Ovary (tissue), 9 donors: ENCODE measurements around the gene ZSCAN25. TPM values are rescaled to one million over a fixed set of nuclear protein-coding genes. Genes with fewer than 3 reads are reported as not detected.

Experiments
- DNase-seq, 5 donors: peaks; one replicate each; pipeline ENCODE4 v3.0.0-alpha.2; 2019 to 2020
- H3K27ac ChIP-seq, 2 donors: fragments of 200-600 bp; one replicate each; pipeline versions ENCODE4 v1.5.1 to v1.8.0; 2019 to 2022
- H3K27me3 ChIP-seq: fragments of 200-600 bp; one replicate; pipeline ENCODE4 v1.8.0; 2022
- H3K36me3 ChIP-seq: fragments of 200-600 bp; sonication (generic); one replicate; pipeline ENCODE4 v1.5.1; 2019
- H3K4me1 ChIP-seq: one replicate; pipeline ENCODE4 v1.8.1; 2013; ENCODE audit warnings: mild to moderate bottlenecking, moderate library complexity; ENCODE audit not compliant: insufficient read depth
- H3K4me3 ChIP-seq: fragments of 200-600 bp; sonication (generic); one replicate; pipeline ENCODE4 v1.5.1; 2017
- H3K9me3 ChIP-seq, 2 donors: fragments of 200-600 bp in 1 of 2; sonication (generic) in 1 of 2; one replicate each; pipeline versions ENCODE4 v1.5.1 to v1.8.1; 2013 to 2019; ENCODE audit warnings: mild to moderate bottlenecking in 1 of 2, moderate library complexity in 1 of 2
- EP300 ChIP-seq: sonication (generic); formaldehyde crosslinking; IDR thresholded peaks from one replicate; pipeline ENCODE4 v1.6.1; 2017; ENCODE audit warnings: antibody characterized with exemption
- POLR2A ChIP-seq: fragments of 450-650 bp; IDR thresholded peaks from one replicate; pipeline ENCODE4 v1.6.1; 2017; ENCODE audit warnings: antibody characterized with exemption, mild to moderate bottlenecking, moderate library complexity
- WGBS, 3 donors: extraction: QIAGEN DNeasy Blood & Tissue Kit in 1 of 3; methylation state at CpG; one replicate each; pipeline versions ENCODE4 v1.1.5 to v1.1.7; 2013 to 2017; 5-methylcytosine and 5-hydroxymethylcytosine counted together
- intact Hi-C, 4 donors: fragments of 100-400 bp; cut with DNase I; formaldehyde crosslinking; loops; one replicate each; pipeline versions ENCODE4 v1.11.0 to v1.15.1; 2022 to 2023
- polyA plus RNA-seq, 2 donors: library from polyadenylated mRNA; stranded (reverse); fragments of 200-250 nt in 1 of 2; fragments of 350-450 nt in 1 of 2; fragmentation: Illumina TruSeq in 1 of 2; extraction: RNeasy Lipid Tissue Mini Kit (QIAGEN cat#74804) in 1 of 2; gene quantifications; one replicate each; pipeline ENCODE4 v1.2.3, GENCODE V29; 2013 to 2014
- total RNA-seq, 7 donors: library from RNA; depleted of rRNA in 2 of 7; stranded (reverse); fragments of >200 nt in 2 of 7; fragmentation: NEBNext Ultra II Directional in 3 of 7; extraction: Animal tissue kit (Norgen Biotek cat#: 25700) in 3 of 7; gene quantifications; one replicate each; pipeline versions ENCODE4 v1.1.0 to v1.2.4, GENCODE V29; 2016 to 2023
- TF ChIP-seq, protein P1 (sequence below), 3 donors: fragments of 450-650 bp in 2 of 3; fragments of 200-600 bp in 1 of 3; IDR thresholded peaks; one replicate each; pipeline versions ENCODE4 v1.5.1 to v1.8.0; 2016 to 2022; ENCODE audit warnings: antibody characterized with exemption in 3 of 3, mild to moderate bottlenecking in 1 of 3
- donor health status: DM: no; HTN: no; CAD: no; lungs with moderate emphysema.
- donor health status: DM: no; HTN: no; CAD: no.
- donor health status: Bipolar disorder and iron deficiency.
- donor health status: DM: yes; HTN: yes; CAD: no.
- donor health status: DM: no; HTN: no; CAD: no.
- donor health status: DM: yes; HTN: yes; CAD: no.

Gene ZSCAN25
- total and polyA plus RNA-seq, 9 donors: 9.8 to 21.1 (median 17.3) TPM

DNA sequence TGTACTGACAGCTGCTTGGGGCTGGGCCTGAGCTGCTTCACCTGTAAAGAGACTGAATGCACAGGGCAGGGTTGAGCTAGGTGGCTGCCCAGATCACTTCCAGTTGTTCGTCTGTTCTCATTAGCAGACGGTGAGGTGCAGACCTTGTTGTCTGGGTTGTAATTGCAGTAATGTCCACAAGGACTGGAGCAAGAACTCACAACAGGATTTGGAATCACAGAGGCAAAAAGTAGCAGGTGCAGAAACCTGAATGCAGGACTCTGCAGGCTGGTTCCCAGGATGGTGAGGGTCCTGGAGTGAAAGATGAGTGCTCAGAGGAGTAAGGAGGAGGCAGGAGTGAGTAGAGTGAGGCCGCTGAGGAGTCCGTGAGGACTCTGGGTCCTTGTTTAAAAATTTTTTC lies 9.2 kb downstream of the ZSCAN25 start:
- Histone ChIP-seq H3K27me3 (no peaks in the 10 kb centered on the region), H3K4me1 (no peaks in the 10 kb centered on the region), H3K27ac (no peak overlapping the region), H3K9me3 (no peaks in the 10 kb centered on the region), H3K36me3 (no peaks in the 10 kb centered on the region), H3K4me3 (no peak overlapping the region)
- DNase-seq: no peak
- 88 to 92% (median 89%) methylated on average over 4 of the region's 4 CpGs for WGBS, 3 donors
- no peak for TF ChIP-seq POLR2A
- TF ChIP-seq, protein P1, sequence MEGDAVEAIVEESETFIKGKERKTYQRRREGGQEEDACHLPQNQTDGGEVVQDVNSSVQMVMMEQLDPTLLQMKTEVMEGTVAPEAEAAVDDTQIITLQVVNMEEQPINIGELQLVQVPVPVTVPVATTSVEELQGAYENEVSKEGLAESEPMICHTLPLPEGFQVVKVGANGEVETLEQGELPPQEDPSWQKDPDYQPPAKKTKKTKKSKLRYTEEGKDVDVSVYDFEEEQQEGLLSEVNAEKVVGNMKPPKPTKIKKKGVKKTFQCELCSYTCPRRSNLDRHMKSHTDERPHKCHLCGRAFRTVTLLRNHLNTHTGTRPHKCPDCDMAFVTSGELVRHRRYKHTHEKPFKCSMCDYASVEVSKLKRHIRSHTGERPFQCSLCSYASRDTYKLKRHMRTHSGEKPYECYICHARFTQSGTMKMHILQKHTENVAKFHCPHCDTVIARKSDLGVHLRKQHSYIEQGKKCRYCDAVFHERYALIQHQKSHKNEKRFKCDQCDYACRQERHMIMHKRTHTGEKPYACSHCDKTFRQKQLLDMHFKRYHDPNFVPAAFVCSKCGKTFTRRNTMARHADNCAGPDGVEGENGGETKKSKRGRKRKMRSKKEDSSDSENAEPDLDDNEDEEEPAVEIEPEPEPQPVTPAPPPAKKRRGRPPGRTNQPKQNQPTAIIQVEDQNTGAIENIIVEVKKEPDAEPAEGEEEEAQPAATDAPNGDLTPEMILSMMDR (IDR thresholded peaks at IDR 0.05): no peak
- TF ChIP-seq EP300: no peak
- intact Hi-C loops: loop anchor here in 2 of 4 donors (10.0 kb wide), 3 partner anchors 71 to 279 kb away; partner anchors contain the start of genes FAM200A (in 1 of the 2) and ZNF655 (in 1 of the 2)

DNA sequence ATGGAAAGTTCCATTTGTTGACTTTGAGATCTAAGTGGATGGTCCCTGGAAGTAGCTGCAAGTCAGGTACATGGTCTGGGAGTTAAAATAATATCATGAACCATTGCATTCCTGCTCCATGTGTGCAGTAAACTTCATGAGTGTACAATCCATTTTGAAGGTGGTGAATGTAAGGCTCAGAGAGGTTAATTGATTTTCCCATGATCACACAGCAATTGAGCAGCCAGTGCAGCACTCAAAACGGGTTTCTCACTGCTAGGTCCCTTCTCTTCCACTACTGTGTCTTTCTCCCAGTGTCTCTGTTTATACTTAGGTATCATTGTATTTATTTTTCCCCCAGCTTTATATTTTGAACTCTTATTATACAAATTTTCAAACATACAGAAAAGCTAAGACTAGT lies 9.9 kb downstream of the ZSCAN25 start:
- DNase-seq: no peak
- Histone ChIP-seq H3K4me1 (no peaks in the 10 kb centered on the region), H3K4me3 (no peak overlapping the region), H3K27ac (no peak overlapping the region), H3K27me3 (no peaks in the 10 kb centered on the region), H3K36me3 (no peaks in the 10 kb centered on the region), H3K9me3 (no peaks in the 10 kb centered on the region)
- no peak for TF ChIP-seq EP300
- TF ChIP-seq POLR2A: no peak
- TF ChIP-seq, protein P1 (IDR thresholded peaks at IDR 0.05): no peak
- intact Hi-C loops: loop anchor here in 2 of 4 donors (10.0 kb wide), 3 partner anchors 72 to 278 kb away; partner anchors contain the start of genes FAM200A (in 1 of the 2) and ZNF655 (in 1 of the 2)
- WGBS, 3 donors: 62 to 77% (median 71%) methylated on average over 1 of the region's 1 CpG

DNA sequence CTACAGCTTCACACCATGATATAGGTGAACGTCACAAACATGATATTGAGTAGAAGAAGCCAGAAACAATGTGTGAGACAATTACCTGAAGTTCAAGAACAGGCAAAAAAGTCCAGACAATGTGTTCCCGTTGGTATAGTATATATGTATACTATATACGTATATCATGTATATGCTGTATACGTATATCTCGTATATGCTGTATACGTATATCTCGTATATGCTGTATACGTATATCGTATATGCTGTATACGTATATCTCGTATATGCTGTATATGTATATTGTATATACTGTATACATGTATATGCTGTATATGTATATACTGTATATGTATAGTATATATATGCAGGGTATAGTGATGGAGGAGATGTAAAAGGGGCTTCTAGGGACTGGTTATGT lies 10.8 kb downstream of the ZSCAN25 start:
- Histone ChIP-seq H3K27ac (no peak overlapping the region), H3K36me3 (no peaks in the 10 kb centered on the region), H3K4me1 (no peaks in the 10 kb centered on the region), H3K4me3 (no peak overlapping the region), H3K9me3 (no peaks in the 10 kb centered on the region), H3K27me3 (no peaks in the 10 kb centered on the region)
- no peak for TF ChIP-seq EP300
- TF ChIP-seq, protein P1 (IDR thresholded peaks at IDR 0.05): no peak
- TF ChIP-seq POLR2A: no peak
- WGBS, 3 donors: 93 to 95% (median 94%) methylated on average over 11 of the region's 11 CpGs
- no peak for DNase-seq
- intact Hi-C loops: loop anchor here in 2 of 4 donors (10.0 kb wide), 3 partner anchors 73 to 277 kb away; partner anchors contain the start of genes FAM200A (in 1 of the 2) and ZNF655 (in 1 of the 2)

DNA sequence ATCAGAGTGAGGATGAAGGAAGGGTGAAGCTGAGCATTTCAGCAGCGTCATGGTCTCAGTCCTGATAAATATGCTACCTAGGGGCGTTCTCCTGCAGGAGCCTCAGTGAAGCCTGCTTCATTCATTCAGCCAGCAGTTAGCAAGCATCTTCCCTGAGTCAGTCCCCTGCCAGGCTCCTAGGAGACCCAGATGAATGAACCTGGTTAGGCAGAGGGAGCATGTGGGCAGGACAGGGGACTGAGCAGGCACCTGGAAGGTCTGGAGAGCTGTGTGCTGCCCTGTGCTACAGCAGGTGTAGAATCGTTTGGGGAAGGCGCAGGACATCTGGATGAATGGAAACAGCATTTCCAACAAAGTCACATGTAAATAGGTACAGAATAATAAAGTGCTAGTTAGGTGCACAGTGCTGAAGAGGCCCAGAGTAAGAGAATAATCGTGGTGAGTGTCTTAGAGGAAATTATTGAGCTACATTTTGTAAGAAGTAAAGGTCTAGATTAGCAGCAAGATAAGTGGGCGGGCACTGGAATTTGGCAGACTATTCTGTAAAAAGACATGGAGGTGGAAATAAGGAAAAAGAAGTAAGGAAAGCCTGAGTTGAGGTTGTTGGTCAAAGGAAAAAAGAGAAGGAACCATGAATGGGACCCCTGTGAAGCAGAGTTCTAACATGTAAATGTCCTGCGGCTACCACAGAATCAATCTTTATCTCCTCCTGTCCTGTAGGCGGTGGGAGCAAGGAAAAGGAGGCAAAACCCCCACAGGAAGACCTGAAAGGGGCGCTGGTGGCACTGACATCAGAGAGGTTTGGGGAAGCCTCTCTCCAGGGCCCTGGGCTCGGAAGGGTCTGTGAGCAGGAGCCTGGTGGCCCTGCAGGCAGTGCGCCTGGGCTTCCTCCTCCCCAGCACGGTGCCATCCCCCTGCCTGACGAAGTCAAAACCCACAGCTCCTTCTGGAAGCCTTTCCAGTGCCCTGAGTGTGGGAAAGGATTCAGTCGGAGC lies 12.0 kb downstream of the ZSCAN25 start:
- DNase-seq: no peak
- Histone ChIP-seq H3K9me3 (no peaks in the 10 kb centered on the region), H3K4me3 (no peak overlapping the region), H3K27me3 (no peaks in the 10 kb centered on the region), H3K36me3 (no peaks in the 10 kb centered on the region), H3K4me1 (no peaks in the 10 kb centered on the region), H3K27ac (no peak overlapping the region)
- 75 to 78% (median 76%) methylated on average over 14 of the region's 14 CpGs for WGBS, 3 donors
- TF ChIP-seq EP300: no peak
- TF ChIP-seq, protein P1 (IDR thresholded peaks at IDR 0.05): no peak
- intact Hi-C loops: loop anchor here in 2 of 4 donors (10.0 kb wide), 3 partner anchors 74 to 276 kb away; partner anchors contain the start of genes FAM200A (in 1 of the 2) and ZNF655 (in 1 of the 2)
